ENCODE results near the gene SLC7A14.

The SLC7A14 gene

DNA sequence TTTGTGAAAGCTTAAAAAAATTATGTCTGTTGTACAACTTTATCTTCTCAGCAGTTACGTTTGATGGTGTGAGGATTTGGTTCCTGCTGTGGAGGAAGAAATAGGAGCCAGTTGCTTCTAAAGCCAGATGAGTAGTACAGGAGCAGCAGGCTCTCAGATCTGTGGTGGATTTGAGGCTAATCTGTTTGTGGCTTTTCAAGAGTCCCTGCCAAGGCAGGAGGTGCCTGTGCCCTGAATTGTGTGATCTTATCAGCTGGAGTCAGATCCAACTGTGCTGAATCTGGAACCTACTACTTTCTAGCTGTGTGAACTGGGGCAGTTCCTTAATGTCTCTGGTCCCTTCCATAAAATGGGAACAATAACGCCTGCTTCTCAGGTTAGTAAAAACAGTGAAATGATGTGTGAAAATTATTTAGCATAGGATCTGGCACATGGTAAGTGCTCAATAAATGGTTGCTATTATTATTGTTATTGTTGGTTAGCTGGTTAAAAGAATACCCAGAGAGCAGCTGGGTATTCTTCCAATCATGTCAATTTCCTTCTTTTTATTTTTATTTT is 159.6 kb downstream of the SLC7A14 start:
- DNase-seq (ENCODE audit: low spot score), result no peak

GRCh38 chr3:170425491-170426239 is 160.2 kb downstream of the SLC7A14 start:
- no peak for DNase-seq (ENCODE audit: low spot score)

- DNase-seq (ENCODE audit: low spot score), result no peak
Observed at GRCh38 chr3:170424879-170425278, 161.0 kb downstream of the SLC7A14 start.

GRCh38 chr3:170423001-170423615 is 162.8 kb downstream of the SLC7A14 start:
- DNase-seq (ENCODE audit: low spot score), result no peak

- DNase-seq (ENCODE audit: low spot score), result no peak
Observed at GRCh38 chr3:170421758-170422157, 164.1 kb downstream of the SLC7A14 start.

DNA sequence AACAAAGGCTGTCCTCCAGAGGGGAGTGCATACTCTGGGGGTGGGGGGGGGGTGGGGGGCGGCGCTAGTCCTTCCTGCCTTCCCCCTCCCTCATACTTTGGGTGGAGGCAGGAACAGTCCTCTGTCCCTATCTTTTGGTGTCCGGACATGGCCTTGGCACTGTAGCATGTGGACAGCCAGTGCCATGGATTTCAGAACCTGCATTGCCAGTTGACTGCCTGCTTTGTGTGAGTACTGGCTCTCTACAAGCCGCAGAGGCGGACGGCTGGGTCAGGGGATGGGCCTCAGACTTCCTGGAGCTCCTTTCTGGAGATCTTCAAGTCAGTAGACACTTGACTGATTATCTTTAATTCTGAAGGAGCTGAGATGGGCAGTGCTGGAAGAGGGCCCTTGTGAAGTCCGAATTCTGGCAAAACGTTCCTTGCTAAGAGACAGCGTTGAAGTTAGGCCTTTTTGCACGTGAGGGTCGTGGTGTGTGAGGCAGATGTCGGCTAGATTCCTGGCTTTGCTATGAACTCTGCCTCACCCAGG is 164.7 kb downstream of the SLC7A14 start:
- peak; percentile 35 for DNase-seq (ENCODE audit: low spot score)

GRCh38 chr3:170420307-170420821 is 165.5 kb downstream of the SLC7A14 start:
- DNase-seq (ENCODE audit: low spot score), result no peak

- DNase-seq (ENCODE audit: low spot score), result peak; percentile 46
Observed at GRCh38 chr3:170419557-170420087, 166.3 kb downstream of the SLC7A14 start.

GRCh38 chr3:170418422-170419398 is 167.2 kb downstream of the SLC7A14 start, which contains the start of gene CLDN11:
CLDN11 (plus strand) TSS chr3:170418868; CDS start chr3:170419067, 199 bp downstream.
- DNase-seq (ENCODE audit: low spot score), result peak; percentile 92

- DNase-seq (ENCODE audit: low spot score), result no peak
Observed at GRCh38 chr3:170417090-170417489, 168.8 kb downstream of the SLC7A14 start.

- peak; percentile 77 for DNase-seq (ENCODE audit: low spot score)
Observed at GRCh38 chr3:170414202-170414663, 171.6 kb downstream of the SLC7A14 start.

- no peak for DNase-seq (ENCODE audit: low spot score)
Observed at GRCh38 chr3:170413291-170413690, 172.6 kb downstream of the SLC7A14 start.

DNA sequence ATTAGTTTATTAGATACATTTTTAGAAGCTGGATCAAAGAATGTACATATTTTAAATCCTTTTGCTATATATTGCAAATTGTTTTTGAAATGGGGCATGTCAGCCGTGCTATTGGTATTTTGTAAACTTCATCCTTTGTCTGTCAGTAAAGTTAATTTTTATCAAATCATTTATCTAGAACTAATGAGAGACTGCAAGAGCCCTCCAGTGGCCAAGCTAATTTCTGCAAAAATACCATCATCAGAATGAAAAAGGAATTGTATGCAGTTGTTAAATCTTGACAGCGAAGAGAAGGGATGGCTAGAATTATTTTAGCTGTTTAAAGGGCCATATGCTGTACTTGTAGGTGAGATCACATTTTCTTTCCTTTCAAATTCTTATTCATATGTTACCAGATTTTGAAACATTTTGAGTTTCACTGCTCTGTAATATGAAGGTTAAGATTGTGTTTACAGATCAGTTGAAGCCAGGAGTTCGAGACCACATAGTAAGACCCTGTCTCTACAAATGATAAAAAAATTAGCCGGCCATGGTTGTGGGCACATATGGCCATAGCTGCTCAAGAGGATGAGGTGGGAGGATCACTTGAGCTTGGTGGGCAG is 175.3 kb downstream of the SLC7A14 start:
- DNase-seq (ENCODE audit: low spot score), result peak; percentile 38

All from AG08395 (cell line).